Measurements from ENCODE around the gene FLT3.
"Not testable (repeated sequence)": the region's sequence is repeated elsewhere in the genome, so short reads cannot be mapped to it uniquely, and the experiment has no call there.

FLT3 gene

GRCh38 chr13:28035146-28035782 is 65.1 kb downstream of the FLT3 start:
- H2AFZ ChIP-seq (ENCODE audit: low read length) = no peak overlapping the region
- H3K36me3 ChIP-seq (replicated peaks; ENCODE audit: insufficient read depth, low read length) = no peaks in the 10 kb centered on the region
- H3K9me3 ChIP-seq (replicated peaks; ENCODE audit: insufficient read depth, low read length) = no peaks in the 10 kb centered on the region
- no peaks in the 10 kb centered on the region for H3F3A ChIP-seq (ENCODE audit: insufficient read depth, low read length)
- DNase-seq = no peak
- H3K27me3 ChIP-seq (replicated peaks; ENCODE audit: insufficient read depth, low read length) = no peaks in the 10 kb centered on the region
- no peak overlapping the region for H3K27ac ChIP-seq (ENCODE audit: low read length)
- no peaks in the 10 kb centered on the region for H4K20me1 ChIP-seq (ENCODE audit: insufficient read depth, low read length)
- TF ChIP-seq CTCF (IDR thresholded peaks at IDR 0.05; ENCODE audit: low read length) = no peak
- TF ChIP-seq EZH2phosphoT487 (IDR thresholded peaks at IDR 0.05; ENCODE audit: low read length) = no peak
- TF ChIP-seq EZH2 (optimal IDR thresholded peaks at IDR 0.05; ENCODE audit: low read depth, low read length) = no peak
- H3K4me3 ChIP-seq (ENCODE audit: low read length) = no peak overlapping the region
- H3K79me2 ChIP-seq (ENCODE audit: low read length) = no peaks in the 10 kb centered on the region
- no peaks in the 10 kb centered on the region for H3K9me2 ChIP-seq (replicated peaks; ENCODE audit: insufficient read depth, low read length)
- no peak overlapping the region for H3K9ac ChIP-seq (ENCODE audit: low read length)
- no peaks in the 10 kb centered on the region for H3K4me1 ChIP-seq (ENCODE audit: low read length)
- H3K4me2 ChIP-seq (ENCODE audit: low read depth, low read length) = no peak overlapping the region

GRCh38 chr13:28033894-28034655 is 66.3 kb downstream of the FLT3 start:
- H3K4me1 ChIP-seq (ENCODE audit: low read length) = no peaks in the 10 kb centered on the region
- no peak overlapping the region for H2AFZ ChIP-seq (ENCODE audit: low read length)
- H3K27ac ChIP-seq (ENCODE audit: low read length) = no peak overlapping the region
- no peaks in the 10 kb centered on the region for H3K9me3 ChIP-seq (replicated peaks; ENCODE audit: insufficient read depth, low read length)
- TF ChIP-seq CTCF (IDR thresholded peaks at IDR 0.05; ENCODE audit: low read length) = no peak
- TF ChIP-seq EZH2 (optimal IDR thresholded peaks at IDR 0.05; ENCODE audit: low read depth, low read length) = no peak
- TF ChIP-seq EZH2phosphoT487 (IDR thresholded peaks at IDR 0.05; ENCODE audit: low read length) = no peak
- H3K9ac ChIP-seq (ENCODE audit: low read length) = no peak overlapping the region
- no peaks in the 10 kb centered on the region for H4K20me1 ChIP-seq (ENCODE audit: insufficient read depth, low read length)
- no peaks in the 10 kb centered on the region for H3K36me3 ChIP-seq (replicated peaks; ENCODE audit: insufficient read depth, low read length)
- no peak overlapping the region for H3K4me3 ChIP-seq (ENCODE audit: low read length)
- no peak overlapping the region for H3K4me2 ChIP-seq (ENCODE audit: low read depth, low read length)
- no peaks in the 10 kb centered on the region for H3K79me2 ChIP-seq (ENCODE audit: low read length)
- no peaks in the 10 kb centered on the region for H3K9me2 ChIP-seq (replicated peaks; ENCODE audit: insufficient read depth, low read length)
- no peaks in the 10 kb centered on the region for H3F3A ChIP-seq (ENCODE audit: insufficient read depth, low read length)
- DNase-seq = no peak
- no peaks in the 10 kb centered on the region for H3K27me3 ChIP-seq (replicated peaks; ENCODE audit: insufficient read depth, low read length)

- not testable (repeated sequence) for H3K4me2 ChIP-seq (ENCODE audit: low read depth, low read length); H4K20me1 ChIP-seq (ENCODE audit: insufficient read depth, low read length); DNase-seq; H3K4me1 ChIP-seq (ENCODE audit: low read length); H3K27ac ChIP-seq (ENCODE audit: low read length); H3K27me3 ChIP-seq (replicated peaks; ENCODE audit: insufficient read depth, low read length); H3K9ac ChIP-seq (ENCODE audit: low read length); H3F3A ChIP-seq (ENCODE audit: insufficient read depth, low read length); H3K9me2 ChIP-seq (replicated peaks; ENCODE audit: insufficient read depth, low read length); H3K9me3 ChIP-seq (replicated peaks; ENCODE audit: insufficient read depth, low read length); H3K36me3 ChIP-seq (replicated peaks; ENCODE audit: insufficient read depth, low read length); H3K79me2 ChIP-seq (ENCODE audit: low read length); H3K4me3 ChIP-seq (ENCODE audit: low read length); H2AFZ ChIP-seq (ENCODE audit: low read length)
Observed at GRCh38 chr13:28032438-28032837, 67.9 kb downstream of the FLT3 start.

GRCh38 chr13:28031896-28032288 is 68.5 kb downstream of the FLT3 start:
- no peak for DNase-seq
- no peak overlapping the region for H3K9ac ChIP-seq (ENCODE audit: low read length)
- H3K27me3 ChIP-seq (replicated peaks; ENCODE audit: insufficient read depth, low read length) = no peaks in the 10 kb centered on the region
- no peaks in the 10 kb centered on the region for H3F3A ChIP-seq (ENCODE audit: insufficient read depth, low read length)
- TF ChIP-seq EZH2phosphoT487 (IDR thresholded peaks at IDR 0.05; ENCODE audit: low read length) = no peak
- no peak for TF ChIP-seq CTCF (IDR thresholded peaks at IDR 0.05; ENCODE audit: low read length)
- no peak for TF ChIP-seq EZH2 (optimal IDR thresholded peaks at IDR 0.05; ENCODE audit: low read depth, low read length)
- H2AFZ ChIP-seq (ENCODE audit: low read length) = no peak overlapping the region
- H3K4me2 ChIP-seq (ENCODE audit: low read depth, low read length) = no peak overlapping the region
- no peaks in the 10 kb centered on the region for H3K9me3 ChIP-seq (replicated peaks; ENCODE audit: insufficient read depth, low read length)
- H3K79me2 ChIP-seq (ENCODE audit: low read length) = no peaks in the 10 kb centered on the region
- no peaks in the 10 kb centered on the region for H3K4me1 ChIP-seq (ENCODE audit: low read length)
- H3K9me2 ChIP-seq (replicated peaks; ENCODE audit: insufficient read depth, low read length) = no peaks in the 10 kb centered on the region
- no peak overlapping the region for H3K4me3 ChIP-seq (ENCODE audit: low read length)
- no peak overlapping the region for H3K27ac ChIP-seq (ENCODE audit: low read length)
- no peaks in the 10 kb centered on the region for H3K36me3 ChIP-seq (replicated peaks; ENCODE audit: insufficient read depth, low read length)
- no peaks in the 10 kb centered on the region for H4K20me1 ChIP-seq (ENCODE audit: insufficient read depth, low read length)
